Measurements from ENCODE around the gene ATF7IP.

The ATF7IP gene

GRCh38 chr12:14482886-14483285 is 117.4 kb downstream of the ATF7IP start:
- no peak for DNase-seq
- Histone ChIP-seq H3K4me3 (ENCODE audit: low read depth, low read length) (no peak overlapping the region), H3K36me3 (peaks cover 27% of the 10 kb centered on the region), H3K27me3 (ENCODE audit: insufficient read depth, low read depth, severe bottlenecking) (no peaks in the 10 kb centered on the region), H3K9me3 (ENCODE audit: severe bottlenecking) (no peaks in the 10 kb centered on the region), H3K27ac (no peak overlapping the region)
- TF ChIP-seq CTCF (IDR thresholded peaks at IDR 0.05; ENCODE audit: low read depth, low read length): no peak

GRCh38 chr12:14495326-14495725 is 129.8 kb downstream of the ATF7IP start:
- Histone ChIP-seq H3K36me3 (peaks cover 28% of the 10 kb centered on the region), H3K27me3 (ENCODE audit: insufficient read depth, low read depth, severe bottlenecking) (no peaks in the 10 kb centered on the region), H3K27ac (no peak overlapping the region), H3K4me3 (ENCODE audit: low read depth, low read length) (no peak overlapping the region), H3K9me3 (ENCODE audit: severe bottlenecking) (no peaks in the 10 kb centered on the region)
- no peak for TF ChIP-seq CTCF (IDR thresholded peaks at IDR 0.05; ENCODE audit: low read depth, low read length)
- DNase-seq: no peak

- no peak overlapping the region for H3K4me3 ChIP-seq (ENCODE audit: low read depth, low read length)
- no peaks in the 10 kb centered on the region; the same call in 1 of the 2 replicates for H3K36me3 ChIP-seq
- TF ChIP-seq CTCF (IDR thresholded peaks at IDR 0.05; ENCODE audit: low read depth, low read length): no peak
- no peak for DNase-seq
- no peaks in the 10 kb centered on the region for H3K27me3 ChIP-seq (ENCODE audit: insufficient read depth, low read depth, severe bottlenecking)
- H3K27ac ChIP-seq: no peak overlapping the region
- H3K9me3 ChIP-seq (ENCODE audit: severe bottlenecking): no peaks in the 10 kb centered on the region
Measured at GRCh38 chr12:14505626-14506596, 140.4 kb downstream of the ATF7IP start.

- no peaks in the 10 kb centered on the region for H3K27me3 ChIP-seq (ENCODE audit: insufficient read depth, low read depth, severe bottlenecking)
- no peaks in the 10 kb centered on the region for H3K9me3 ChIP-seq (ENCODE audit: severe bottlenecking)
- H3K36me3 ChIP-seq: no peaks in the 10 kb centered on the region; the same call in 1 of the 2 replicates
- no peak overlapping the region for H3K4me3 ChIP-seq (ENCODE audit: low read depth, low read length)
- H3K27ac ChIP-seq: no peak overlapping the region
- no peak for TF ChIP-seq CTCF (IDR thresholded peaks at IDR 0.05; ENCODE audit: low read depth, low read length)
- no peak for DNase-seq
Measured at GRCh38 chr12:14510574-14510973, 145.1 kb downstream of the ATF7IP start.

GRCh38 chr12:14514154-14514842 is 148.8 kb downstream of the ATF7IP start:
- TF ChIP-seq CTCF (IDR thresholded peaks at IDR 0.05; ENCODE audit: low read depth, low read length): 0 out of 2 replicates have a peak, but pooled peaks have one; percentile 23
- peak; percentile 39 for DNase-seq
- Histone ChIP-seq H3K36me3 (no peaks in the 10 kb centered on the region), H3K27ac (no peak overlapping the region), H3K4me3 (ENCODE audit: low read depth, low read length) (no peak overlapping the region), H3K9me3 (ENCODE audit: severe bottlenecking) (no peaks in the 10 kb centered on the region), H3K27me3 (ENCODE audit: insufficient read depth, low read depth, severe bottlenecking) (no peaks in the 10 kb centered on the region)
